ENCODE measurements around the gene SCAMP2.

SCAMP2 gene

DNA sequence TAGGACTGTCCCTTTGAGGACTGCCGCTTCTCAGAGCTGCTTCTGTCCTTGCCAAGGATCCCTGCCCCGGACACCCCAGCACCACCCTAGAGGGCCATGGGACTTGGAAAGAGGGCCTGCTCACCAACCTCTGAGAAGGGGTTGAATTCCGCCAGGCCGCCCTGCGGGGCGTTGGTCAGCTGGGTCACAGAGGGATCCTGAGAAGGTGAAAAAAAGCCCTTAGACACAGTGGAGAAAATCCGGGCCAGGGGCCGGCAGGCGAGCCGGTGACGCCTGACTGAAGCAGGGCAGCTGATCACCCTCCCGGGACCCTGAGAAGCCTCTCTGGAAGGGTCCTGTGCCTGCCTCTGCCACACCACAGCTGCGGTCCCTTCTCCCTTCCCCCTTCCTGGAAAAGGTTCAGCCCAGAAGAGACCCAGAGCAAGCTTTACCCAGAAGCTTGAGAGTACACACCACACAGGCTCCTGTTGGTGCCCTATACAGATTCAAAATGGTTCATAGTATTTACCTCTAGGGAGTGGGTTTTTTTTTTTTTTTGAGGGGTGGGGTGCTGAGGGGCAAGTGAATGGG lies 18.6 kb downstream of the SCAMP2 start:
- H3K27ac ChIP-seq (ENCODE audit: low read depth, low read length) = no peak overlapping the region
- H3K9me3 ChIP-seq (ENCODE audit: control insufficient read depth in 5 of 5, low read length in 5 of 5) = no peaks in the 10 kb centered on the region
- no peaks in the 10 kb centered on the region for H3K27me3 ChIP-seq (ENCODE audit: control insufficient read depth in 5 of 5, insufficient read depth in 4 of 5, low read length in 5 of 5)
- H3K4me3 ChIP-seq (ENCODE audit: low read depth in 1 of 5, low read length in 5 of 5) = no peak overlapping the region
- peaks cover 3 to 32% (median 16%) of the 10 kb centered on the region in 5 donors for H3K4me1 ChIP-seq (ENCODE audit: control insufficient read depth in 5 of 5, insufficient read depth in 5 of 5, low read length in 5 of 5)
- H3K36me3 ChIP-seq (ENCODE audit: control insufficient read depth in 5 of 5, insufficient read depth in 5 of 5, low read length in 5 of 5) = peaks cover 3 to 55% (median 50%) of the 10 kb centered on the region in 5 donors
- H3K9ac ChIP-seq (ENCODE audit: low read length in 5 of 5) = peak overlapping the region in 1 of 5 donors; percentile 14

DNA sequence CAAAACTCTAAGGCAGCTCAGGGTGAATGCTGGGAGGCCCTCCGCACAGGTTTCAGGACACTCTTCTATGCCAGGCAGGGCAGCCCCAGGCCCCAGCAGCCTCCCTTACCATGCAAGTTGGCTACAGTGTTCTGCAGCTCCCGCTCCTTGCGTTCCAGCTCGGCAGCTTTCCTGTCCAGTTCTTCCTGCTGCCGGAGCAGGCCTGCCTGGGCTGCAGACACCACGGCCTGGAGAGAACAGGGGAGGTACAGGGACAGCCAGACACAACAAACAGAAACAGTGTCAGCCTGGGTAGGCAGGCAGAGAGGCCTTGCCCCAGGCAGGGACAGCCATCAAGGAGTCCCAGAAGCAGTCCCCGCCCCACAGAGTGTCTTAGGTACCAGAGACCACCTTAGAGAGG lies 21.2 kb downstream of the SCAMP2 start:
- Histone ChIP-seq H3K27me3 (ENCODE audit: control insufficient read depth in 5 of 5, insufficient read depth in 4 of 5, low read length in 5 of 5) (no peaks in the 10 kb centered on the region), H3K4me3 (ENCODE audit: low read depth in 1 of 5, low read length in 5 of 5) (no peak overlapping the region), H3K4me1 (ENCODE audit: control insufficient read depth in 5 of 5, insufficient read depth in 5 of 5, low read length in 5 of 5) (peaks cover 0 to 8% (median 7%) of the 10 kb centered on the region in 5 donors), H3K27ac (ENCODE audit: low read depth, low read length) (no peak overlapping the region), H3K9ac (ENCODE audit: low read length in 5 of 5) (no peak overlapping the region), H3K36me3 (ENCODE audit: control insufficient read depth in 5 of 5, insufficient read depth in 5 of 5, low read length in 5 of 5) (peaks cover 3 to 76% (median 67%) of the 10 kb centered on the region in 5 donors), H3K9me3 (ENCODE audit: control insufficient read depth in 5 of 5, low read length in 5 of 5) (no peaks in the 10 kb centered on the region)

DNA sequence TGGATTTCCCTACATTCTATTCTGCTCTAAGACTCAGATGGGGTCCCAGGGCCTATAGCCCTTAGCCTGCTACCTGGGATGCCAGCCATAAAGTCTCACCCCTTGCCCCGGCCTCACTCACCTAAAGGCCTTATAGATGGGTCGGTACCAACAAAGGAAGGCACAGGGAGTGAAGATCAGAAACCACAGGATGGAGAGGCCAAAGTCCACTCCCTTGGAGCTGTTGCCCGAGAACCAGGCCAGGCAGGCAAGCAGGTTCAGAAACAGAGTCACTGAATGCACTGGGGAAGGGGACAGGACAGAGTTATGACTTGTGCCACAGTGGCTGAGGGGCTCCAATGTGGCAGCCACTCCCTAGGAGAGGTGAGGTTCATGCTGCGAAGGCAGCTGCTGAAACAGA lies 22.8 kb downstream of the SCAMP2 start:
- H3K27ac ChIP-seq (ENCODE audit: low read depth, low read length) = no peak overlapping the region
- H3K27me3 ChIP-seq (ENCODE audit: control insufficient read depth in 5 of 5, insufficient read depth in 4 of 5, low read length in 5 of 5) = no peaks in the 10 kb centered on the region
- peaks cover 3 to 81% (median 73%) of the 10 kb centered on the region in 5 donors for H3K36me3 ChIP-seq (ENCODE audit: control insufficient read depth in 5 of 5, insufficient read depth in 5 of 5, low read length in 5 of 5)
- H3K9ac ChIP-seq (ENCODE audit: low read length in 5 of 5) = no peak overlapping the region
- H3K4me3 ChIP-seq (ENCODE audit: low read depth in 1 of 5, low read length in 5 of 5) = no peak overlapping the region
- H3K4me1 ChIP-seq (ENCODE audit: control insufficient read depth in 5 of 5, insufficient read depth in 5 of 5, low read length in 5 of 5) = peaks cover 0 to 7% (median 3%) of the 10 kb centered on the region in 5 donors
- no peaks in the 10 kb centered on the region for H3K9me3 ChIP-seq (ENCODE audit: control insufficient read depth in 5 of 5, low read length in 5 of 5)

DNA sequence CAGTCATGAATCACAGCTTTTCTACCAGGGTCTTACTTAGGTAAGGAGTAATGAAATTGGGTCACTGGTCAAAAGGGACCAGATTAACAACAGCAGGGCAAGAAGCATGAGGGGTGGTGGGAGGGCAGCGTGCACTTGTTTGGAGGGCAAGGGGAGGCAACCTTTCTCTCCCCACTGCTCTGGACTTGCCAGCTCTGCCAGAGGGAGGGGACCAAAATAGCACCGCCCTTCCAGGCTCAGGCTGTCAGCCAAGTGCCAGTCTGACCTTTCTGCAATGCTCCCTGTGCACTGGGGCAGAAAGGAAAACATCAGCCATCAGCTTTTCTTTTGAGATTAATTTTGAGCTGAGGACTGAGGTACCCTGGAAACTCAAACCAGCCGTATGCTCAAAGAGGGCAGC lies 25.7 kb downstream of the SCAMP2 start:
- Histone ChIP-seq H3K9me3 (ENCODE audit: control insufficient read depth in 5 of 5, low read length in 5 of 5) (no peaks in the 10 kb centered on the region), H3K36me3 (ENCODE audit: control insufficient read depth in 5 of 5, insufficient read depth in 5 of 5, low read length in 5 of 5) (peaks cover 3 to 74% (median 63%) of the 10 kb centered on the region in 5 donors), H3K4me3 (ENCODE audit: low read depth in 1 of 5, low read length in 5 of 5) (no peak overlapping the region), H3K27ac (ENCODE audit: low read depth, low read length) (no peak overlapping the region), H3K4me1 (ENCODE audit: control insufficient read depth in 5 of 5, insufficient read depth in 5 of 5, low read length in 5 of 5) (peaks cover 0 to 24% (median 22%) of the 10 kb centered on the region in 5 donors), H3K9ac (ENCODE audit: low read length in 5 of 5) (no peak overlapping the region), H3K27me3 (ENCODE audit: control insufficient read depth in 5 of 5, insufficient read depth in 4 of 5, low read length in 5 of 5) (no peaks in the 10 kb centered on the region)

DNA sequence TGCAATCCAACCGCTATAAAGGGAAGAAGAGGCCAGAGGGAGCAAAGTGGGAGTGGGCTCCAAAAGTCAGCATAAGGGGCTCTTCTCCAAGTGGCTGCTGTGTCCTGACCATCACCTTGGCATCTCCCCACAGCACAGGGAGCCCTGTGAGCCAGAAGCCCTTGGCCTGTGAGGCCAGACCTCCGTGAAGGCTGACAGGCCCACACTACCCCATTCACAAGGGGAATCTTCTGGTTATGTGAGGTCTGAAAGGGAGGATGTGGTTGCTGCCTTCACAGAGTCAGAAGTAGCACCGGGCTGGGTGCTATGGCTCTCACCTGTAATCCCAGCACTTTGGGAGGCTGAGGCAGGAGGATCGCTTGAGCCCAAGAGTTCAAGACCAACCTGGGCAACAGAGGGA lies 27.6 kb downstream of the SCAMP2 start:
- Histone ChIP-seq H3K9ac (ENCODE audit: low read length in 5 of 5) (peak overlapping the region in 1 of 5 donors; percentile 28), H3K4me1 (ENCODE audit: control insufficient read depth in 5 of 5, insufficient read depth in 5 of 5, low read length in 5 of 5) (peaks cover 2 to 36% (median 27%) of the 10 kb centered on the region in 5 donors), H3K27me3 (ENCODE audit: control insufficient read depth in 5 of 5, insufficient read depth in 4 of 5, low read length in 5 of 5) (no peaks in the 10 kb centered on the region), H3K9me3 (ENCODE audit: control insufficient read depth in 5 of 5, low read length in 5 of 5) (no peaks in the 10 kb centered on the region), H3K36me3 (ENCODE audit: control insufficient read depth in 5 of 5, insufficient read depth in 5 of 5, low read length in 5 of 5) (peaks cover 0 to 55% (median 44%) of the 10 kb centered on the region in 5 donors), H3K27ac (ENCODE audit: low read depth, low read length) (no peak overlapping the region), H3K4me3 (ENCODE audit: low read depth in 1 of 5, low read length in 5 of 5) (no peak overlapping the region)

DNA sequence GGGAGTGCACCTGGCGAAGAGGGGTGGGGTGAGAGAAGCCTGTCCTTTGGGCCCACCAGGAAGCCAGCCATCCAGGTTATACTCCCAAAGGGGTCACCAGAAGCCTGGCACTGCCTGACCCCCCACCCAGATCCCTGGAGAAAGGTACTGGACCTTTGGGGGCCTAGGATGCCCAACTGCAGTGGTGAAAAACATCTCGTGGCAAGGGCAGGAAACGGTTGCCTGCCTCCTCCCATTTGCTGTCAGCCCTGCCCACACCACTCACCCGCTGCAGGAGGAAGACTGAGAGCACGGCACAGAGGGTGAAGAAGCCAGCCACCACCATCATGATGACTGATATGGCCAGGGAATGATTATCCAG lies 28.0 kb downstream of the SCAMP2 start:
- Histone ChIP-seq H3K4me1 (ENCODE audit: control insufficient read depth in 5 of 5, insufficient read depth in 5 of 5, low read length in 5 of 5) (peaks cover 2 to 36% (median 27%) of the 10 kb centered on the region in 5 donors), H3K9ac (ENCODE audit: low read length in 5 of 5) (peak overlapping the region in 1 of 5 donors; percentile 28)

DNA sequence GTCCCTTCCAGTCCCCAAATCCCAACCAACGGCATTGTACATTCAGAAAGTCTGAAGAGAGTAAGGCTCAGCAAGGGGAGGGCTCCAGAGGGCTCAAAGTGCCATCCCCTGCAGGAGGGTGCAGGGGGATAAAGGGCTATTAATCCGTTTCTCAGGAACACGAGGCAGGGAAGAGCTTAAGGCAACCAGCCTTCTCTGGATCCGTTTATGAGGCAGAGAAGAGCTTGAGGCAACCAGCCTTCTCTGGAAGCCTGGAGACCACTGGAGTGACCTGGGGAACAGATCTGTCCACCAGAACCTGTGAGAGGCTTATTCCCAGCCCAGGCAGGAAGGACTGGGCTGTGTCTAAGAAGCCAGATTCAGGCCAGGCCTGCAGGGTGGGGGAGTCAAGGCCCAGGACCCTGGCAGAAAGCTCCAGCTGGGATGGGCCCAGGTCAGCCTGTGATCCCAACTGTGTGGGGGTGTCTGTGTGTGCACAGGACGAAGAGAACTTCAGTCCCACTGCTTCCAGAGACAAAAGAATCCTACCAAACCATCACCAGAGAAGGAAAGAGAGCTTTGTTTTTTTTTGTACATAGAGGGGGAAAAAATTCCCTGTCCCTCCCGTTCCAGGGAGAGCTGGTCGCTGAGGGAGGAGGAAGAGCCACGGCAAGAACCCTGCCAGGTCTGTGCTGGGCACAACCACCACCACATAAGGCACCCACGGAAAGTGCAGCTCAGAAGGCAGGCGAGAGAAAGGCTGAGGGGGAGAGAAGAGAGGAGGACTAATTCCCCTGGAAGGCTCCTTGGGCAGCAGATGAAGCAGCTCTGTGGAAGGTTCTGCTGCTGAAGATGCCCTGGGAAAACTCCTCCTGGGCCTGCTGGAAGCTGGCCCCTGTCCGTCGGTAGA lies 28.6 kb downstream of the SCAMP2 start:
- Histone ChIP-seq H3K9me3 (ENCODE audit: control insufficient read depth in 5 of 5, low read length in 5 of 5) (no peaks in the 10 kb centered on the region), H3K36me3 (ENCODE audit: control insufficient read depth in 5 of 5, insufficient read depth in 5 of 5, low read length in 5 of 5) (peaks cover 0 to 53% (median 36%) of the 10 kb centered on the region in 5 donors), H3K4me3 (ENCODE audit: low read depth in 1 of 5, low read length in 5 of 5) (no peak overlapping the region), H3K4me1 (ENCODE audit: control insufficient read depth in 5 of 5, insufficient read depth in 5 of 5, low read length in 5 of 5) (peaks cover 2 to 36% (median 27%) of the 10 kb centered on the region in 5 donors), H3K9ac (ENCODE audit: low read length in 5 of 5) (peak overlapping the region in 3 of 5 donors; percentile 20 to 84 (median 30)), H3K27me3 (ENCODE audit: control insufficient read depth in 5 of 5, insufficient read depth in 4 of 5, low read length in 5 of 5) (no peaks in the 10 kb centered on the region), H3K27ac (ENCODE audit: low read depth, low read length) (peak overlapping the region; percentile 84)

More for the DNA sequence above, 28.0 kb downstream of the SCAMP2 start:
- H3K27me3 ChIP-seq (ENCODE audit: control insufficient read depth in 5 of 5, insufficient read depth in 4 of 5, low read length in 5 of 5) = no peaks in the 10 kb centered on the region
- no peaks in the 10 kb centered on the region for H3K9me3 ChIP-seq (ENCODE audit: control insufficient read depth in 5 of 5, low read length in 5 of 5)
- peaks cover 0 to 53% (median 40%) of the 10 kb centered on the region in 5 donors for H3K36me3 ChIP-seq (ENCODE audit: control insufficient read depth in 5 of 5, insufficient read depth in 5 of 5, low read length in 5 of 5)
- H3K4me3 ChIP-seq (ENCODE audit: low read depth in 1 of 5, low read length in 5 of 5) = no peak overlapping the region
- H3K27ac ChIP-seq (ENCODE audit: low read depth, low read length) = no peak overlapping the region

DNA sequence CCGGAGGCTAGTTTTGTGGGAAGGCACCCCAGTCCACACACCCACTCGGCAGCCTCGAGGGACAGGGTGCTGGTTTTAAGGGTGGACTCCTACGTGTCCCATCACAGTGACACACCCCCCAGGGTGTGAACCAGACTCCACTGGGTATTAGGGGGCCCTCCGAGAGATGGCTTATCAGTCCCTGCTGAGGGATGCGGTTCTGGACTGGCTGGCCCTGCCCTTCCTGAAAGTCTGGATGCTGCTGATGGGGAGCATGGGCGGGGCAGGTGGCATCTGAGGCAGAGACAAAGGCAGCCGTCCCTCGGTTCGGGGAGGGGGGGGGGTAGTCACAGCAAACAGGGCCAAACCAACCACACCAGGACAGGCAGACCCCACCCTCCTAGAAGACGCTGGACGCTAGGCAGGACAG lies 29.3 kb downstream of the SCAMP2 start:
- Histone ChIP-seq H3K9me3 (ENCODE audit: control insufficient read depth in 5 of 5, low read length in 5 of 5) (no peaks in the 10 kb centered on the region), H3K4me1 (ENCODE audit: control insufficient read depth in 5 of 5, insufficient read depth in 5 of 5, low read length in 5 of 5) (peaks cover 2 to 36% (median 27%) of the 10 kb centered on the region in 5 donors), H3K9ac (ENCODE audit: low read length in 5 of 5) (peak overlapping the region; percentile 30 to 86 (median 81)), H3K27me3 (ENCODE audit: control insufficient read depth in 5 of 5, insufficient read depth in 4 of 5, low read length in 5 of 5) (no peaks in the 10 kb centered on the region), H3K36me3 (ENCODE audit: control insufficient read depth in 5 of 5, insufficient read depth in 5 of 5, low read length in 5 of 5) (peaks cover 0 to 54% (median 39%) of the 10 kb centered on the region in 5 donors), H3K27ac (ENCODE audit: low read depth, low read length) (peak overlapping the region; percentile 84), H3K4me3 (ENCODE audit: low read depth in 1 of 5, low read length in 5 of 5) (peak overlapping the region in 3 of 5 donors; percentile 60 to 95 (median 88))

DNA sequence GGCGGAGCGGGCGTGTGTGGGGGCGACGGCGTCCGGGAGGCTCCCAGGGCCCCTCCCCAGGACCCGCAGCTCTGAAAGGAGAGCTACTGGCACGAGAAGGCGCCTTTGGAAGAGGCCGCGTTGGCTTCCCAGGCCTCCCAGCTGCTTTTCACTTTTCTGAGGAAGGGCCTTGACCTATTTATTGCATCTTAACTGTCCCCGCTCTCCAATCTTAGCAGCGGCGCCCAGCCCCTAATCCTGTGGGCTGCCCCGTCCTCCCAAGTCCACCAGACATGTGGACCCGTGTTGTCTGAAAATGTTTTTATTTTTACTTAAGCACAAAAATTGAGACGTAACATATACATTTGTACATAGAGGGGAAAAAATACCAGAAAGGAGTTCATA lies 29.7 kb downstream of the SCAMP2 start:
- Histone ChIP-seq H3K27ac (ENCODE audit: low read depth, low read length) (peak overlapping the region; percentile 84), H3K9me3 (ENCODE audit: control insufficient read depth in 5 of 5, low read length in 5 of 5) (no peaks in the 10 kb centered on the region), H3K9ac (ENCODE audit: low read length in 5 of 5) (peak overlapping the region; percentile 30 to 86 (median 81)), H3K4me1 (ENCODE audit: control insufficient read depth in 5 of 5, insufficient read depth in 5 of 5, low read length in 5 of 5) (peaks cover 2 to 36% (median 27%) of the 10 kb centered on the region in 5 donors), H3K27me3 (ENCODE audit: control insufficient read depth in 5 of 5, insufficient read depth in 4 of 5, low read length in 5 of 5) (no peaks in the 10 kb centered on the region), H3K36me3 (ENCODE audit: control insufficient read depth in 5 of 5, insufficient read depth in 5 of 5, low read length in 5 of 5) (peaks cover 0 to 54% (median 39%) of the 10 kb centered on the region in 5 donors), H3K4me3 (ENCODE audit: low read depth in 1 of 5, low read length in 5 of 5) (peak overlapping the region; percentile 60 to 95 (median 88))
